Osteoblast (primary cell): ENCODE results near the gene KRTAP3-1. TPM values are rescaled to one million over a fixed set of nuclear protein-coding genes. Genes with fewer than 3 reads are reported as not detected.
A peak's percentile ranks its signal among the peaks of the same experiment; 100 is the strongest.

ENCODE experiments used
- DNase-seq: peaks from one replicate; pipeline ENCODE4 v3.0.0; 2011; ENCODE audit warnings: low spot score, mixed read lengths; ENCODE audit not compliant: insufficient read length; ENCODE audit errors: missing footprints
- H2AFZ ChIP-seq: 2 replicates; pipeline ENCODE4 v1.6.0; 2011; ENCODE audit warnings: mild to moderate bottlenecking, low read length
- H3K27ac ChIP-seq: 2 replicates; pipeline ENCODE4 v1.5.1; 2011; ENCODE audit warnings: mild to moderate bottlenecking, low read depth, low read length, moderate library complexity
- H3K27me3 ChIP-seq: 2 replicates; pipeline ENCODE4 v1.6.0; 2012; ENCODE audit warnings: mild to moderate bottlenecking, control low read depth, inconsistent platforms, low read length, moderate library complexity; ENCODE audit not compliant: insufficient read depth
- H3K36me3 ChIP-seq: 2 replicates; pipeline ENCODE4 v1.5.1; 2011; ENCODE audit warnings: mild to moderate bottlenecking, low read length, control low read depth, moderate library complexity; ENCODE audit not compliant: insufficient read depth
- H3K4me1 ChIP-seq: 2 replicates; pipeline ENCODE4 v1.5.1; 2011; ENCODE audit warnings: mild to moderate bottlenecking, low read length, control low read depth, moderate library complexity; ENCODE audit not compliant: insufficient read depth
- H3K4me2 ChIP-seq: 2 replicates; pipeline ENCODE4 v1.6.0; 2011; ENCODE audit warnings: mild to moderate bottlenecking, low read length; ENCODE audit not compliant: insufficient read depth
- H3K4me3 ChIP-seq: fragments of 200-600 bp; sonication (generic); 3 replicates; pipeline ENCODE4 v1.5.1; 2012; ENCODE audit warnings: mild to moderate bottlenecking, low read length, inconsistent platforms; ENCODE audit not compliant: insufficient read depth
- H3K79me2 ChIP-seq: 2 replicates; pipeline ENCODE4 v1.6.0; 2012; ENCODE audit warnings: mild to moderate bottlenecking, low read length, control low read depth, inconsistent platforms; ENCODE audit not compliant: insufficient read depth
- H3K9me3 ChIP-seq: 2 replicates; pipeline ENCODE4 v1.5.1; 2011; ENCODE audit warnings: low read depth, low read length, control low read depth
- H4K20me1 ChIP-seq: 2 replicates; pipeline ENCODE4 v1.6.0; 2012; ENCODE audit warnings: mild to moderate bottlenecking, low read length, control low read depth; ENCODE audit not compliant: insufficient read depth
- total RNA-seq: library from RNA; depleted of rRNA; stranded (reverse); fragments of >200 nt; gene quantifications from 2 replicates; pipeline ENCODE4 v1.2.3, GENCODE V29; 2012
- TF ChIP-seq, protein P1 (sequence below): IDR thresholded peaks from 2 replicates; pipeline ENCODE4 v1.5.1; 2011; ENCODE audit warnings: mild to moderate bottlenecking, low read depth, low read length, moderate library complexity; ENCODE audit errors: extremely low read depth

KRTAP3-1 gene
- total RNA-seq, 1 donor = not detected

DNA sequence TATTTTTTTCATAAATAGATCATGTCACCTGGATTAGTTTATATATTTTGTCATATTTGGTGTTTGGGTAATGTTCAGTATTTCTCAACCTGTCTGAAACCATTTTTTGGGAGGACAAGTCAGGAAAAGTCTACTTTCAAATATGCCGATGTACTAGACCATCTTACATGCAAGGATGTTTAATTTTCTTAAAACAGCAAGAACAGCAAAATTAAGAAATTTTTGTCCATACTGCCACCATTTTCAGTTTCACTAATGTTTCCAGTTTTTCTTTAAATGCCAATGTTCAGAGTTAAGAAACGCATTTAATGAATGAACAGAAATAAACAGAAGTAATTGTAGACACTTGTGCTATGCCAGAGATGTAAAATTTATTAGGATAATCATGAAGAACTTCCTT lies 15.8 kb downstream of the KRTAP3-1 start:
- no peaks in the 10 kb centered on the region for H3K4me1 ChIP-seq
- no peak overlapping the region for H2AFZ ChIP-seq
- H3K4me3 ChIP-seq = no peak overlapping the region
- DNase-seq = no peak
- no peaks in the 10 kb centered on the region for H4K20me1 ChIP-seq
- H3K36me3 ChIP-seq = no peaks in the 10 kb centered on the region
- H3K27me3 ChIP-seq = no peaks in the 10 kb centered on the region
- no peaks in the 10 kb centered on the region for H3K79me2 ChIP-seq
- TF ChIP-seq, protein P1, sequence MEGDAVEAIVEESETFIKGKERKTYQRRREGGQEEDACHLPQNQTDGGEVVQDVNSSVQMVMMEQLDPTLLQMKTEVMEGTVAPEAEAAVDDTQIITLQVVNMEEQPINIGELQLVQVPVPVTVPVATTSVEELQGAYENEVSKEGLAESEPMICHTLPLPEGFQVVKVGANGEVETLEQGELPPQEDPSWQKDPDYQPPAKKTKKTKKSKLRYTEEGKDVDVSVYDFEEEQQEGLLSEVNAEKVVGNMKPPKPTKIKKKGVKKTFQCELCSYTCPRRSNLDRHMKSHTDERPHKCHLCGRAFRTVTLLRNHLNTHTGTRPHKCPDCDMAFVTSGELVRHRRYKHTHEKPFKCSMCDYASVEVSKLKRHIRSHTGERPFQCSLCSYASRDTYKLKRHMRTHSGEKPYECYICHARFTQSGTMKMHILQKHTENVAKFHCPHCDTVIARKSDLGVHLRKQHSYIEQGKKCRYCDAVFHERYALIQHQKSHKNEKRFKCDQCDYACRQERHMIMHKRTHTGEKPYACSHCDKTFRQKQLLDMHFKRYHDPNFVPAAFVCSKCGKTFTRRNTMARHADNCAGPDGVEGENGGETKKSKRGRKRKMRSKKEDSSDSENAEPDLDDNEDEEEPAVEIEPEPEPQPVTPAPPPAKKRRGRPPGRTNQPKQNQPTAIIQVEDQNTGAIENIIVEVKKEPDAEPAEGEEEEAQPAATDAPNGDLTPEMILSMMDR = no peak
- H3K4me2 ChIP-seq = no peak overlapping the region
- no peak overlapping the region for H3K27ac ChIP-seq
- no peaks in the 10 kb centered on the region for H3K9me3 ChIP-seq

DNA sequence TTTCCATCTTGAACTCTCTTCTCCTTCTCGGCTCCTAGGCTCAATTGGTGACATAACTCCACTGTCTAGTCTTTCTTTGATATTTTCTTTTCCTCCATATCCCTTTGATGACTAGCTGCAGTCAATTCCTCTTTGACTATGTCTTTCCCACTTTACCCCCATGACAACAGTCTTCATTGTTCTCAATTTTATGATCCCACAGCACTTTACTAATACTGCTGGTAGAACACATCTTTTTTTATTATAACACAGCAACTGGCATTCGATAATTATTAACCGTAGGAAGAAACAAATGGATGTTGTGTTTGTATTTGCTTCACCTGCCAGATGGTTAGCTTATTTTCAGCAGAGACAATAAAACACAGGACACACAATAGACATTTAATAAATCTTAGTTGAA lies 16.3 kb downstream of the KRTAP3-1 start:
- H3K4me1 ChIP-seq = no peaks in the 10 kb centered on the region
- no peak for DNase-seq
- H3K27ac ChIP-seq = no peak overlapping the region
- H3K4me3 ChIP-seq = no peak overlapping the region
- H3K36me3 ChIP-seq = no peaks in the 10 kb centered on the region
- H3K27me3 ChIP-seq = no peaks in the 10 kb centered on the region
- H3K79me2 ChIP-seq = no peaks in the 10 kb centered on the region
- no peaks in the 10 kb centered on the region for H4K20me1 ChIP-seq
- H3K9me3 ChIP-seq = no peaks in the 10 kb centered on the region
- TF ChIP-seq, protein P1 = no peak
- peak overlapping the region; percentile 42 for H2AFZ ChIP-seq
- H3K4me2 ChIP-seq = no peak overlapping the region

- no peaks in the 10 kb centered on the region for H3K79me2 ChIP-seq
- H4K20me1 ChIP-seq = no peaks in the 10 kb centered on the region
- no peak overlapping the region for H3K27ac ChIP-seq
- no peaks in the 10 kb centered on the region for H3K4me1 ChIP-seq
- TF ChIP-seq, protein P1 = no peak
- H3K36me3 ChIP-seq = no peaks in the 10 kb centered on the region
- no peak overlapping the region for H3K4me3 ChIP-seq
- no peak overlapping the region for H2AFZ ChIP-seq
- no peak overlapping the region for H3K4me2 ChIP-seq
- no peaks in the 10 kb centered on the region for H3K27me3 ChIP-seq
- no peaks in the 10 kb centered on the region for H3K9me3 ChIP-seq
- DNase-seq = no peak
Observed at GRCh38 chr17:40986920-40987319, 22.0 kb downstream of the KRTAP3-1 start.

GRCh38 chr17:40984226-40984625 lies 24.7 kb downstream of the KRTAP3-1 start, which contains the start of gene KRT40:
Gene KRT40, minus strand, starts transcription at chr17:40984326. Its CDS starts 53 bp downstream, at chr17:40984273.
- Histone ChIP-seq H4K20me1 (no peaks in the 10 kb centered on the region), H2AFZ (peak within 1 kb of the TSS; percentile 40), H3K4me3 (no peak within 1 kb of the TSS), H3K79me2 (no peaks in the 10 kb centered on the region), H3K27ac (no peak within 1 kb of the TSS), H3K9me3 (no peaks in the 10 kb centered on the region), H3K36me3 (no peaks in the 10 kb centered on the region), H3K27me3 (no peaks in the 10 kb centered on the region), H3K4me1 (peaks cover 9% of the 10 kb centered on the region), H3K4me2 (no peak within 1 kb of the TSS)
- TF ChIP-seq, protein P1 = no peak
- no peak for DNase-seq
